Smooth muscle cell (in vitro differentiated cells): Measurements from ENCODE around the gene LTB4R. TPM values are rescaled to one million over a fixed set of nuclear protein-coding genes. Genes with fewer than 3 reads are reported as not detected.

Experiments used
- DNase-seq: peaks from one replicate; lab custom pipeline; 2025; ENCODE audit not compliant: unreplicated experiment; lab: John Stamatoyannopoulos, UW
- H2AFZ ChIP-seq: fragments of 200-600 bp; sonication (generic); 2 replicates; pipeline ENCODE4 v1.6.0; 2016; ENCODE audit warnings: antibody characterized with exemption, low read depth, mild to moderate bottlenecking
- H3F3A ChIP-seq: fragments of 200-600 bp; sonication (generic); 2 replicates; pipeline ENCODE4 v1.6.0; 2017; ENCODE audit warnings: antibody characterized with exemption, low read depth
- H3K27ac ChIP-seq: fragments of 200-600 bp; sonication (generic); 2 replicates; pipeline ENCODE4 v1.5.1; 2016; ENCODE audit warnings: low read depth, mild to moderate bottlenecking
- H3K27me3 ChIP-seq: fragments of 200-600 bp; sonication (generic); 2 replicates; pipeline ENCODE4 v1.6.1; 2016; ENCODE audit warnings: low read depth, mild to moderate bottlenecking
- H3K36me3 ChIP-seq: fragments of 200-600 bp; sonication (generic); 2 replicates; pipeline ENCODE4 v1.5.1; 2016; ENCODE audit warnings: low read depth
- H3K4me1 ChIP-seq: fragments of 200-600 bp; sonication (generic); 2 replicates; pipeline ENCODE4 v1.5.1; 2016; ENCODE audit warnings: low read depth
- H3K4me2 ChIP-seq: fragments of 200-600 bp; sonication (generic); 2 replicates; pipeline ENCODE4 v1.6.0; 2016; ENCODE audit warnings: mild to moderate bottlenecking
- H3K4me3 ChIP-seq: fragments of 200-600 bp; sonication (generic); 2 replicates; pipeline ENCODE4 v1.5.1; 2016; ENCODE audit warnings: mild to moderate bottlenecking
- H3K79me2 ChIP-seq: fragments of 200-600 bp; sonication (generic); 2 replicates; pipeline ENCODE4 v1.6.0; 2016; ENCODE audit warnings: low read depth, mild to moderate bottlenecking
- H3K9ac ChIP-seq: fragments of 200-600 bp; sonication (generic); 2 replicates; pipeline ENCODE4 v1.6.0; 2016; ENCODE audit warnings: low read depth
- H3K9me3 ChIP-seq: fragments of 200-600 bp; sonication (generic); replicated peaks from 2 replicates; pipeline ENCODE4 v1.5.1; 2016; ENCODE audit warnings: low read depth
- H4K20me1 ChIP-seq: fragments of 200-600 bp; sonication (generic); 2 replicates; pipeline ENCODE4 v1.6.0; 2016; ENCODE audit warnings: low read depth
- WGBS: methylation state at CpG from one replicate; pipeline ENCODE4 v1.1.7; 2016; ENCODE audit warnings: low lambda C conversion rate; 5-methylcytosine and 5-hydroxymethylcytosine counted together
- polyA plus RNA-seq: library from polyadenylated mRNA; unstranded; fragments of >200 nt; fragmentation: Nextera tagmentation; extraction: Ambion mirVana; gene quantifications from 2 replicates; pipeline ENCODE4 v1.2.1, GENCODE V29; 2016
- total RNA-seq: library from RNA; depleted of rRNA; stranded (reverse); fragments of >200 nt; gene quantifications from 2 replicates; pipeline ENCODE4 v1.2.3, GENCODE V29; 2014
- TF ChIP-seq, protein P1 (sequence below): fragments of 200-600 bp; sonication (generic); IDR thresholded peaks from 2 replicates; pipeline ENCODE4 v1.5.1; 2017; ENCODE audit warnings: borderline replicate concordance, mild to moderate bottlenecking, antibody characterized with exemption; ENCODE audit not compliant: insufficient read depth, poor library complexity, severe bottlenecking

LTB4R gene
- total and polyA plus RNA-seq, 2 experiments from 2014 or later = 1.6 to 2.7 TPM

DNA sequence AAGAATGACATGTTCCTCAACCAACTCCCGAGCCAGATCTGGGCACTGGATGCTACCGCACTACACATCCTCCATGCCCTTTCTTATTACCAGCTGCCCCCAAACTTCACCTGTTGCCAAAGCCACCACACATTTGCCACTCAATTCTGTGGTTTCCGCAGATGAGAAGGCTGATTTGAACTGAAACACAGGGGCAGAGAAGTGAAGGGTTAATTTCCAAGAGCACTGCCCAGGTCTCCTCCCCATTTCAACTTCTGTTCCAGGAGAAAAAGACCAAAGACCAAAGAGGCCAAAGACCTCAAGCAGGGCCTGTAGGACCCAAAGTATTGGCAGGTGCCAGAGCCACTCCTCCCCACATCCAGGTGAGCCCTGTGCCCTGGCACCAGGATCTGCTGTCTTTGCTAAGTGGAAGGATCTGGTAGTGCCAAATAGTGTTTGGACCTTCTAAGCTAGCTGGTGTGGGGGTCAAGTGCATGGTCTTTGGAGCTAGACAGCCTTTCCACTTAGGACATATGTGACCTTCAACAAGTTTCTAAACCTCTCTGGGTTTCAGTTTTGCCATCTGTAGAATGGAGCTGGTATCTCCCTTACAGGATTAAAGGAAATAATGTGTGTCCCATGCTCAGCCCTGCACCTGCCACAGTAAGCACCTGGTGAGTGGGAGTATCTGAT lies 19.7 kb upstream of the LTB4R start:
- Histone ChIP-seq H3K79me2 (no peaks in the 10 kb centered on the region), H3K4me1 (peaks cover 1% of the 10 kb centered on the region), H3K9me3 (no peaks in the 10 kb centered on the region), H3K27me3 (no peaks in the 10 kb centered on the region), H3K36me3 (no peaks in the 10 kb centered on the region), H3K27ac (no peak overlapping the region), H3K9ac (no peak overlapping the region), H3K4me2 (no peak overlapping the region), H3F3A (no peaks in the 10 kb centered on the region), H2AFZ (no peak overlapping the region), H3K4me3 (no peak overlapping the region), H4K20me1 (no peaks in the 10 kb centered on the region)
- TF ChIP-seq, protein P1, sequence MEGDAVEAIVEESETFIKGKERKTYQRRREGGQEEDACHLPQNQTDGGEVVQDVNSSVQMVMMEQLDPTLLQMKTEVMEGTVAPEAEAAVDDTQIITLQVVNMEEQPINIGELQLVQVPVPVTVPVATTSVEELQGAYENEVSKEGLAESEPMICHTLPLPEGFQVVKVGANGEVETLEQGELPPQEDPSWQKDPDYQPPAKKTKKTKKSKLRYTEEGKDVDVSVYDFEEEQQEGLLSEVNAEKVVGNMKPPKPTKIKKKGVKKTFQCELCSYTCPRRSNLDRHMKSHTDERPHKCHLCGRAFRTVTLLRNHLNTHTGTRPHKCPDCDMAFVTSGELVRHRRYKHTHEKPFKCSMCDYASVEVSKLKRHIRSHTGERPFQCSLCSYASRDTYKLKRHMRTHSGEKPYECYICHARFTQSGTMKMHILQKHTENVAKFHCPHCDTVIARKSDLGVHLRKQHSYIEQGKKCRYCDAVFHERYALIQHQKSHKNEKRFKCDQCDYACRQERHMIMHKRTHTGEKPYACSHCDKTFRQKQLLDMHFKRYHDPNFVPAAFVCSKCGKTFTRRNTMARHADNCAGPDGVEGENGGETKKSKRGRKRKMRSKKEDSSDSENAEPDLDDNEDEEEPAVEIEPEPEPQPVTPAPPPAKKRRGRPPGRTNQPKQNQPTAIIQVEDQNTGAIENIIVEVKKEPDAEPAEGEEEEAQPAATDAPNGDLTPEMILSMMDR = no peak
- 78% methylated on average over 3 of the region's 3 CpGs for WGBS
- DNase-seq = no peak

DNA sequence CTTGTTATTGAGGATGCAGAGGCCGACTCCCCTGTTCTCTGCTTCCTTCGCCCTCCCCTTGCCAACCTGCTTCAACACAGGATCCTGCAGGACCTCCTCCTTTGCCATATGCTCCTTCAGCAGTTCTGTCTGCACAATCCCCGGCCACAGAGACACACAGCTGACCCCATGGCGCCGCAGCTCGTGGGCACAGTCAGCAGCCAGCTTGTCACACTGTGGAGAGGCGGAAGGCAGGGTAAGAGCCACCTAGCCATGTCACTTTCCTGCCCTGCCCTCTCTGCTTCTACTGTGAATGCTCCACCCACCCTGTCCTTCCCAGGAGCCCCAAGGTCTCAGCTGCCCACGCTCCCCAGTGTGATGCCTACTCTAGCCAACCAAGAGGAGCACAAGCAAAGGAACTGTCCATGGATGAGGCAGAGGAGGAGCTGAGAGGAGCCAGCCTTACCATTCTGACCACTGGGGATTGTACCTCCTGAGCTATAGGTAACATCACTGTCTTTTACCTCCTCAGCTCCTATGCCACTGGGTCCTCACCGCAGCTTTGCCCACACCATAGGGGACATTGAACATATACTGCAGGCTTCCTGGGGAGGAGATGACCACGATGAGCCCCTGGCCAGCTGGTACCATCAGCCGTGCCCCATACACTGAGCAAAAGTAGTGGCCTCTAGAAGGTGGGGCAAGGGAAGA lies 19.0 kb upstream of the LTB4R start:
- H3K36me3 ChIP-seq = no peaks in the 10 kb centered on the region
- no peaks in the 10 kb centered on the region for H3K9me3 ChIP-seq
- no peak overlapping the region for H3K9ac ChIP-seq
- TF ChIP-seq, protein P1 = no peak
- H2AFZ ChIP-seq = no peak overlapping the region
- no peaks in the 10 kb centered on the region for H4K20me1 ChIP-seq
- no peak overlapping the region for H3K27ac ChIP-seq
- no peak overlapping the region for H3K4me2 ChIP-seq
- no peaks in the 10 kb centered on the region for H3K79me2 ChIP-seq
- H3K4me1 ChIP-seq = peaks cover 2% of the 10 kb centered on the region
- no peak for DNase-seq
- H3K27me3 ChIP-seq = no peaks in the 10 kb centered on the region
- H3F3A ChIP-seq = peaks cover 3% of the 10 kb centered on the region
- H3K4me3 ChIP-seq = no peak overlapping the region
- WGBS = over 99% methylated on average over 11 of the region's 11 CpGs

DNA sequence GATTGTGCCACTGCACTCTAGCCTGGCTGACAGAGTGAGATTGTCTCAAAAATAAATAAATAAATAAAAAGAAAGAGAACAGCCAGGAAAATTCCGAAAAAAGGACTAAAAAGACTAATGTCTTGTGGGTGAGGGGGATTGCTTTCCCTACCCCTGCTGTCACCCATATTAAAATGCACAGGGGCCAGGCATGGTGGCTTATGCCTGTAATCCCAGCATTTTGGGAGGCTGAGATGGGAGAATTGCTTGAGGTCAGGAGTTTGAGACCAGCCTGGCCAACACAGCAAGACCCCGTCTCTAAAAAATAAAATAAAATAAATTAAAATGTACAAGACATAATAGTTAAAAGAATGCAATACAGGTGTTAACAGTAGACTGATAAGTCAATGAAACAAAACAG lies 17.8 kb upstream of the LTB4R start:
- H3K4me2 ChIP-seq = no peak overlapping the region
- no peak for DNase-seq
- no peaks in the 10 kb centered on the region for H3K27me3 ChIP-seq
- no peaks in the 10 kb centered on the region for H3K9me3 ChIP-seq
- TF ChIP-seq, protein P1 = no peak
- peaks cover 3% of the 10 kb centered on the region for H3K4me1 ChIP-seq
- H3K79me2 ChIP-seq = peaks cover 1% of the 10 kb centered on the region
- 94% methylated on average over 2 of the region's 2 CpGs for WGBS
- peaks cover 7% of the 10 kb centered on the region for H3F3A ChIP-seq
- H3K27ac ChIP-seq = no peak overlapping the region
- H3K36me3 ChIP-seq = no peaks in the 10 kb centered on the region
- H4K20me1 ChIP-seq = no peaks in the 10 kb centered on the region
- H3K9ac ChIP-seq = no peak overlapping the region
- no peak overlapping the region for H3K4me3 ChIP-seq
- H2AFZ ChIP-seq = no peak overlapping the region
